CD14-positive monocyte (primary cell): ENCODE data around the gene MINAR1. TPM values are rescaled to one million over a fixed set of nuclear protein-coding genes. Genes with fewer than 3 reads are reported as not detected.

Source experiments
- DNase-seq, 3 donors: peaks; one replicate each; pipeline ENCODE4 v3.0.0-alpha.2; 2011 to 2022
- H2AFZ ChIP-seq: 2 replicates; pipeline ENCODE4 v1.6.0; 2012; ENCODE audit warnings: mild to moderate bottlenecking, low read depth, low read length, inconsistent platforms; ENCODE audit not compliant: insufficient read depth, poor library complexity, severe bottlenecking
- H3K27ac ChIP-seq, 2 donors: 1 replicate in 1 of 2; 2 replicates in 1 of 2; pipeline ENCODE4 v1.5.1; 2012 to 2013; ENCODE audit warnings: low read length in 2 of 2, control low read depth in 1 of 2, inconsistent platforms in 1 of 2, low read depth in 1 of 2, mild to moderate bottlenecking in 1 of 2
- H3K27me3 ChIP-seq, 2 donors: one replicate each; pipeline versions ENCODE4 v1.6.0 to v1.6.1; 2011 to 2013; ENCODE audit warnings: low read length in 2 of 2; ENCODE audit not compliant: control insufficient read depth in 2 of 2, insufficient read depth in 2 of 2
- H3K36me3 ChIP-seq, 2 donors: replicated peaks in 1 of 2; 1 replicate in 1 of 2; 2 replicates in 1 of 2; pipeline versions ENCODE4 v1.5.1 to v1.6.1; 2012 to 2013; ENCODE audit warnings: low read length in 2 of 2, control low read depth in 1 of 2, inconsistent platforms in 1 of 2, mild to moderate bottlenecking in 1 of 2; ENCODE audit not compliant: insufficient read depth in 2 of 2, control insufficient read depth in 1 of 2
- H3K4me1 ChIP-seq, 2 donors: 1 replicate in 1 of 2; 2 replicates in 1 of 2; pipeline versions ENCODE4 v1.5.1 to v1.6.1; 2012 to 2013; ENCODE audit warnings: low read length in 2 of 2, control low read depth in 1 of 2, inconsistent platforms in 1 of 2, mild to moderate bottlenecking in 1 of 2, moderate library complexity in 1 of 2; ENCODE audit not compliant: insufficient read depth in 2 of 2, control insufficient read depth in 1 of 2
- H3K4me2 ChIP-seq: replicated peaks from 2 replicates; pipeline ENCODE3; 2012; ENCODE audit warnings: low read length, moderate library complexity, mild to moderate bottlenecking; ENCODE audit not compliant: poor library complexity, severe bottlenecking; ENCODE audit errors: extremely low read depth
- H3K4me3 ChIP-seq, 3 experiments: fragments of 200-600 bp in 1 of 3; sonication (generic) in 1 of 3; replicated peaks in 1 of 3; 1 replicate in 2 of 3; 2 replicates in 1 of 3; pipeline ENCODE4 v1.5.1; 2011 to 2013; ENCODE audit warnings: low read length in 3 of 3, mild to moderate bottlenecking in 3 of 3, control low read depth in 2 of 3, low read depth in 2 of 3, inconsistent platforms in 1 of 3, moderate library complexity in 1 of 3
- H3K79me2 ChIP-seq: 2 replicates; pipeline ENCODE4 v1.6.0; 2012; ENCODE audit warnings: mild to moderate bottlenecking, control low read depth, inconsistent platforms, low read length, moderate library complexity; ENCODE audit not compliant: insufficient read depth
- H3K9ac ChIP-seq: 2 replicates; pipeline ENCODE4 v1.6.0; 2017; ENCODE audit warnings: low read length, mild to moderate bottlenecking; ENCODE audit not compliant: insufficient read depth, poor library complexity, severe bottlenecking
- H3K9me3 ChIP-seq, 2 donors: replicated peaks in 1 of 2; 1 replicate in 1 of 2; 2 replicates in 1 of 2; pipeline versions ENCODE4 v1.5.1 to v1.6.1; 2012 to 2013; ENCODE audit warnings: low read length in 2 of 2, control low read depth in 1 of 2; ENCODE audit not compliant: control insufficient read depth in 1 of 2, insufficient read depth in 1 of 2
- H4K20me1 ChIP-seq: 2 replicates; pipeline ENCODE4 v1.6.0; 2012; ENCODE audit warnings: mild to moderate bottlenecking, low read length, control low read depth, moderate library complexity; ENCODE audit not compliant: insufficient read depth
- H3K27ac Mint-ChIP-seq, 7 donors: one replicate each; pipeline ENCODE4 v1.8.0; 2020; ENCODE audit warnings: mild to moderate bottlenecking in 7 of 7, mixed read lengths in 7 of 7, moderate library complexity in 6 of 7, inconsistent platforms in 2 of 7
- H3K27me3 Mint-ChIP-seq, 3 donors: one replicate each; pipeline ENCODE4 v1.8.0; 2021 to 2022; ENCODE audit warnings: low read depth in 3 of 3, mild to moderate bottlenecking in 3 of 3, mixed read lengths in 3 of 3, moderate library complexity in 3 of 3, inconsistent platforms in 1 of 3
- H3K36me3 Mint-ChIP-seq, 2 donors: one replicate each; pipeline ENCODE4 v1.8.0; 2020; ENCODE audit warnings: mixed read lengths in 2 of 2, inconsistent platforms in 1 of 2, mild to moderate bottlenecking in 1 of 2
- H3K4me1 Mint-ChIP-seq: one replicate; pipeline ENCODE4 v1.8.0; 2020; ENCODE audit warnings: mild to moderate bottlenecking, mixed read lengths
- H3K4me3 Mint-ChIP-seq, 2 donors: one replicate each; pipeline ENCODE4 v1.8.0; 2020; ENCODE audit warnings: mild to moderate bottlenecking in 2 of 2, mixed read lengths in 2 of 2, moderate library complexity in 1 of 2
- H3K9me3 Mint-ChIP-seq, 7 donors: one replicate each; pipeline ENCODE4 v1.8.0; 2020 to 2022; ENCODE audit warnings: mixed read lengths in 7 of 7, mild to moderate bottlenecking in 6 of 7, moderate library complexity in 6 of 7, inconsistent platforms in 2 of 7
- CTCF ChIP-seq: fragments of 200-600 bp; IDR thresholded peaks from one replicate; pipeline ENCODE4 v1.8.0; 2022; ENCODE audit warnings: antibody characterized with exemption, mild to moderate bottlenecking
- WGBS: methylation state at CpG from one replicate; pipeline ENCODE4 v1.1.5; 2013; ENCODE audit warnings: missing lambda C conversion rate; ENCODE audit not compliant: insufficient coverage; 5-methylcytosine and 5-hydroxymethylcytosine counted together
- intact Hi-C, 2 donors: fragments of 100-400 bp; cut with micrococcal nuclease; formaldehyde crosslinking; loops; one replicate each; pipeline versions ENCODE4 v1.15.0 to v1.15.1; 2023
- polyA plus RNA-seq, 3 donors: library from polyadenylated mRNA; depleted of rRNA in 1 of 3; unstranded in 2 of 3; stranded (reverse) in 1 of 3; fragments of 300-500 nt in 2 of 3; fragments of >200 nt in 1 of 3; fragmentation: Illumina TruSeq in 2 of 3; gene quantifications; 1 replicate in 2 of 3; 2 replicates in 1 of 3; pipeline ENCODE4 v1.2.3, GENCODE V29; 2012 to 2021

MINAR1 gene
- polyA plus RNA-seq, 3 donors, result 0.04 to 0.19 TPM; not detected in 1

- no peaks in the 10 kb centered on the region for H3K9me3 Mint-ChIP-seq
- Histone ChIP-seq H3K9ac (no peak overlapping the region), H3K27ac (no peak overlapping the region), H3K4me1 (no peaks in the 10 kb centered on the region), H3K4me3 (no peak overlapping the region), H3K4me2 (no peak overlapping the region), H2AFZ (no peak overlapping the region), H3K36me3 (no peaks in the 10 kb centered on the region), H4K20me1 (no peaks in the 10 kb centered on the region), H3K79me2 (no peaks in the 10 kb centered on the region), H3K27me3 (no peaks in the 10 kb centered on the region), H3K9me3 (no peaks in the 10 kb centered on the region)
- H3K4me3 Mint-ChIP-seq, result no peak overlapping the region
- 87% methylated on average over 2 of the region's 4 CpGs for WGBS
- H3K4me1 Mint-ChIP-seq, result no peaks in the 10 kb centered on the region
- TF ChIP-seq CTCF, result no peak
- intact Hi-C loops, result no loop called here
- H3K27ac Mint-ChIP-seq, result no peak overlapping the region
- DNase-seq, result no peak
- peaks cover 0 to 1% (median 1%) of the 10 kb centered on the region in 3 donors for H3K27me3 Mint-ChIP-seq
- no peaks in the 10 kb centered on the region for H3K36me3 Mint-ChIP-seq
Measured at GRCh38 chr15:79403501-79403900, 28.6 kb upstream of the MINAR1 start.

- Mint-ChIP-seq H3K36me3 (no peaks in the 10 kb centered on the region), H3K9me3 (no peaks in the 10 kb centered on the region), H3K4me3 (no peak overlapping the region), H3K27me3 (peaks cover 0 to 1% (median 0%) of the 10 kb centered on the region in 3 donors), H3K4me1 (no peaks in the 10 kb centered on the region), H3K27ac (no peak overlapping the region)
- Histone ChIP-seq H3K4me3 (no peak overlapping the region), H3K4me1 (no peaks in the 10 kb centered on the region), H3K9ac (no peak overlapping the region), H3K79me2 (no peaks in the 10 kb centered on the region), H3K9me3 (no peaks in the 10 kb centered on the region), H3K36me3 (no peaks in the 10 kb centered on the region), H3K27me3 (no peaks in the 10 kb centered on the region), H4K20me1 (no peaks in the 10 kb centered on the region), H2AFZ (no peak overlapping the region), H3K27ac (no peak overlapping the region), H3K4me2 (no peak overlapping the region)
- WGBS, result no CpG with 5 or more reads among the region's 3 CpGs
- intact Hi-C loops, result no loop called here
- no peak for DNase-seq
- no peak for TF ChIP-seq CTCF
Measured at GRCh38 chr15:79406210-79406609, 25.9 kb upstream of the MINAR1 start.
